ENCODE data around the gene TMTC1. TPM values are rescaled to one million over a fixed set of nuclear protein-coding genes. Genes with fewer than 3 reads are reported as not detected.
A peak's percentile ranks its signal among the peaks of the same experiment; 100 is the strongest.

Gene TMTC1
- total and polyA plus RNA-seq, 5 experiments from 2014 or later, result not detected

- ATAC-seq, result no peak
- H3K9me3 Mint-ChIP-seq, result no peaks in the 10 kb centered on the region
These were observed 249.8 kb downstream of the TMTC1 start for GRCh38 chr12:29533815-29534489.

GRCh38 chr12:29531471-29531870 lies 252.3 kb downstream of the TMTC1 start:
- DNase-seq, result no peak
- Mint-ChIP-seq H3K27me3 (peaks cover 11 to 43% (median 23%) of the 10 kb centered on the region in 5 donors), H3K9me3 (no peaks in the 10 kb centered on the region), H3K4me1 (peaks cover 0 to 2% (median 0%) of the 10 kb centered on the region in 4 donors), H3K36me3 (no peaks in the 10 kb centered on the region), H3K4me3 (no peak overlapping the region), H3K27ac (no peak overlapping the region)
- ATAC-seq, result no peak
- POLR2A ChIA-PET, result no interaction called here

More at GRCh38 chr12:29533815-29534489, 249.8 kb downstream of the TMTC1 start:
- POLR2A ChIA-PET, result no interaction called here
- Mint-ChIP-seq H3K36me3 (no peaks in the 10 kb centered on the region), H3K4me3 (no peak overlapping the region), H3K27ac (no peak overlapping the region), H3K27me3 (peaks cover 10 to 43% (median 20%) of the 10 kb centered on the region in 5 donors), H3K4me1 (peaks cover 0 to 2% (median 0%) of the 10 kb centered on the region in 4 donors)
- no peak for DNase-seq

GRCh38 chr12:29530436-29530835 lies 253.3 kb downstream of the TMTC1 start:
- Mint-ChIP-seq H3K4me1 (peaks cover 0 to 2% (median 0%) of the 10 kb centered on the region in 4 donors), H3K9me3 (no peaks in the 10 kb centered on the region), H3K36me3 (no peaks in the 10 kb centered on the region), H3K4me3 (no peak overlapping the region), H3K27me3 (peaks cover 10 to 43% (median 24%) of the 10 kb centered on the region in 5 donors), H3K27ac (no peak overlapping the region)
- DNase-seq (no peak), ATAC-seq (no peak)
- POLR2A ChIA-PET, result no interaction called here

GRCh38 chr12:29528161-29528560 lies 255.6 kb downstream of the TMTC1 start:
- ATAC-seq (no peak), DNase-seq (no peak)
- Mint-ChIP-seq H3K9me3 (no peaks in the 10 kb centered on the region), H3K27me3 (peaks cover 8 to 38% (median 23%) of the 10 kb centered on the region in 5 donors), H3K4me3 (no peak overlapping the region), H3K36me3 (no peaks in the 10 kb centered on the region), H3K27ac (no peak overlapping the region), H3K4me1 (peaks cover 0 to 2% (median 0%) of the 10 kb centered on the region in 4 donors)
- POLR2A ChIA-PET, result no interaction called here

GRCh38 chr12:29521951-29522350 lies 261.8 kb downstream of the TMTC1 start:
- ATAC-seq (no peak), DNase-seq (no peak)
- Mint-ChIP-seq H3K27me3 (peaks cover 0 to 3% (median 0%) of the 10 kb centered on the region in 5 donors), H3K4me3 (no peak overlapping the region), H3K27ac (no peak overlapping the region), H3K36me3 (no peaks in the 10 kb centered on the region), H3K4me1 (no peaks in the 10 kb centered on the region), H3K9me3 (no peaks in the 10 kb centered on the region)
- POLR2A ChIA-PET, result no interaction called here

- ATAC-seq (no peak), DNase-seq (peak in 5 of 10 donors; percentile 2 to 28 (median 23))
- no peak overlapping the region for H3K27ac Mint-ChIP-seq
- no peaks in the 10 kb centered on the region for H3K4me1 Mint-ChIP-seq
- H3K9me3 Mint-ChIP-seq, result no peaks in the 10 kb centered on the region
- no peak overlapping the region for H3K4me3 Mint-ChIP-seq
- peaks cover 8 to 12% (median 10%) of the 10 kb centered on the region in 5 donors for H3K27me3 Mint-ChIP-seq
- no peaks in the 10 kb centered on the region for H3K36me3 Mint-ChIP-seq
- POLR2A ChIA-PET, result no interaction called here
These were observed 264.1 kb downstream of the TMTC1 start for GRCh38 chr12:29519585-29520182.

- Mint-ChIP-seq H3K4me3 (no peak overlapping the region), H3K27me3 (peaks cover 13 to 23% (median 16%) of the 10 kb centered on the region in 5 donors), H3K9me3 (no peaks in the 10 kb centered on the region), H3K36me3 (no peaks in the 10 kb centered on the region), H3K27ac (no peak overlapping the region), H3K4me1 (no peaks in the 10 kb centered on the region)
- POLR2A ChIA-PET, result no interaction called here
- ATAC-seq, result no peak
- DNase-seq, result no peak
These were observed 265.3 kb downstream of the TMTC1 start for GRCh38 chr12:29518407-29518806.

- H3K4me1 Mint-ChIP-seq, result no peaks in the 10 kb centered on the region
- POLR2A ChIA-PET, result no interaction called here
- H3K27me3 Mint-ChIP-seq, result peaks cover 13 to 24% (median 16%) of the 10 kb centered on the region in 5 donors
- H3K27ac Mint-ChIP-seq, result no peak overlapping the region
- H3K36me3 Mint-ChIP-seq, result no peaks in the 10 kb centered on the region
- DNase-seq (no peak), ATAC-seq (no peak)
- no peak overlapping the region for H3K4me3 Mint-ChIP-seq
- no peaks in the 10 kb centered on the region for H3K9me3 Mint-ChIP-seq
These were observed 266.5 kb downstream of the TMTC1 start for GRCh38 chr12:29517264-29517663.

GRCh38 chr12:29516431-29516875 lies 267.3 kb downstream of the TMTC1 start:
- ATAC-seq (no peak), DNase-seq (no peak)
- Mint-ChIP-seq H3K4me3 (no peak overlapping the region), H3K36me3 (no peaks in the 10 kb centered on the region), H3K27ac (no peak overlapping the region), H3K4me1 (no peaks in the 10 kb centered on the region), H3K27me3 (peaks cover 13 to 24% (median 14%) of the 10 kb centered on the region in 5 donors), H3K9me3 (no peaks in the 10 kb centered on the region)
- POLR2A ChIA-PET, result no interaction called here

- Mint-ChIP-seq H3K4me3 (no peak overlapping the region), H3K36me3 (no peaks in the 10 kb centered on the region), H3K9me3 (no peaks in the 10 kb centered on the region), H3K4me1 (no peaks in the 10 kb centered on the region), H3K27ac (no peak overlapping the region), H3K27me3 (peaks cover 14 to 41% (median 28%) of the 10 kb centered on the region in 5 donors)
- DNase-seq (no peak), ATAC-seq (no peak)
- POLR2A ChIA-PET, result no interaction called here
These were observed 273.1 kb downstream of the TMTC1 start for GRCh38 chr12:29510591-29511185.

- no peaks in the 10 kb centered on the region for H3K4me1 Mint-ChIP-seq
- no peak for ATAC-seq
- no peak overlapping the region for H3K27ac Mint-ChIP-seq
- H3K36me3 Mint-ChIP-seq, result no peaks in the 10 kb centered on the region
- H3K4me3 Mint-ChIP-seq, result no peak overlapping the region
- DNase-seq, result no peak
- POLR2A ChIA-PET, result no interaction called here
- no peaks in the 10 kb centered on the region for H3K9me3 Mint-ChIP-seq
- H3K27me3 Mint-ChIP-seq, result peaks cover 3 to 30% (median 16%) of the 10 kb centered on the region in 5 donors
These were observed 274.2 kb downstream of the TMTC1 start for GRCh38 chr12:29509503-29509902.

GRCh38 chr12:29508949-29509348 lies 274.8 kb downstream of the TMTC1 start:
- Mint-ChIP-seq H3K36me3 (no peaks in the 10 kb centered on the region), H3K27me3 (peaks cover 3 to 25% (median 16%) of the 10 kb centered on the region in 5 donors), H3K4me1 (no peaks in the 10 kb centered on the region), H3K27ac (no peak overlapping the region), H3K9me3 (no peaks in the 10 kb centered on the region), H3K4me3 (no peak overlapping the region)
- no peak for DNase-seq
- POLR2A ChIA-PET, result no interaction called here
- no peak for ATAC-seq

GRCh38 chr12:29505122-29505521 lies 278.6 kb downstream of the TMTC1 start:
- Mint-ChIP-seq H3K27me3 (peaks cover 4 to 19% (median 10%) of the 10 kb centered on the region in 5 donors), H3K27ac (no peak overlapping the region), H3K4me1 (peaks cover 0 to 2% (median 0%) of the 10 kb centered on the region in 4 donors), H3K4me3 (no peak overlapping the region), H3K9me3 (no peaks in the 10 kb centered on the region), H3K36me3 (no peaks in the 10 kb centered on the region)
- no peak for DNase-seq
- POLR2A ChIA-PET, result no interaction called here
- no peak for ATAC-seq
